ENCODE data around the gene FBLN2. TPM values are rescaled to one million over a fixed set of nuclear protein-coding genes. Genes with fewer than 3 reads are reported as not detected.

The FBLN2 gene
- total RNA-seq, 1 donor from 2014 or later = 236 TPM

GRCh38 chr3:13684350-13684749, 135.4 kb downstream of the FBLN2 start:
- DNase-seq (ENCODE audit: low spot score) (no peak), ATAC-seq (no peak)
- intact Hi-C loops (cut with DNase I) = no loop called here

- no peak for ATAC-seq
- intact Hi-C loops (cut with DNase I) = no loop called here
- DNase-seq (ENCODE audit: low spot score) = no peak
Observed at GRCh38 chr3:13684854-13685253, 135.9 kb downstream of the FBLN2 start.

- no peak for ATAC-seq
- intact Hi-C loops (cut with DNase I) = no loop called here
- no peak for DNase-seq (ENCODE audit: low spot score)
Observed at GRCh38 chr3:13685721-13686120, 136.8 kb downstream of the FBLN2 start.

- no peak for DNase-seq (ENCODE audit: low spot score)
- intact Hi-C loops (cut with DNase I) = no loop called here
- no peak for ATAC-seq
Observed at GRCh38 chr3:13686367-13687160, 137.6 kb downstream of the FBLN2 start.

GRCh38 chr3:13687517-13687943, 138.6 kb downstream of the FBLN2 start:
- intact Hi-C loops (cut with DNase I) = no loop called here
- ATAC-seq (no peak), DNase-seq (ENCODE audit: low spot score) (no peak)

Other genes starting within 250 kb of the FBLN2 start
- gene NUP210, start 128.8 kb upstream of the FBLN2 start, total RNA-seq = 5.5 TPM
- 38.8 TPM for gene HDAC11, start 68.8 kb upstream of the FBLN2 start, total RNA-seq